GM21423 (cell line): ENCODE data around the gene AMIGO1.
A peak's percentile ranks its signal among the peaks of the same experiment; 100 is the strongest.

Source experiments
- ATAC-seq: cut with Tn5 transposase; IDR thresholded peaks from one replicate; pipeline ENCODE4 v1.9.1; 2021; ENCODE audit warnings: mild to moderate bottlenecking, moderate library complexity; ENCODE audit not compliant: unreplicated experiment

The AMIGO1 gene

GRCh38 chr1:109509176-109510134 lies at the start of gene AMIGO1:
AMIGO1 (minus strand) TSS chr1:109509727; CDS start chr1:109508912, 815 bp downstream.
- no peak for ATAC-seq

- ATAC-seq = no peak
Measured at GRCh38 chr1:109557520-109557919, 48.0 kb upstream of the AMIGO1 start.

- ATAC-seq = no peak
Measured at GRCh38 chr1:109556563-109556962, 47.0 kb upstream of the AMIGO1 start.

GRCh38 chr1:109548321-109549267 lies 39.1 kb upstream of the AMIGO1 start, which contains the start of gene GNAI3:
GNAI3 (plus strand) TSS chr1:109548615; CDS start chr1:109548721, 106 bp downstream.
- peak; percentile 95 for ATAC-seq

- no peak for ATAC-seq
Measured at GRCh38 chr1:109547463-109548320, 38.2 kb upstream of the AMIGO1 start.

- ATAC-seq = peak; percentile 31
Measured at GRCh38 chr1:109546311-109547109, 37.0 kb upstream of the AMIGO1 start.

GRCh38 chr1:109543988-109544735 lies 34.6 kb upstream of the AMIGO1 start:
- ATAC-seq = no peak

GRCh38 chr1:109543283-109543987 lies 33.9 kb upstream of the AMIGO1 start:
- ATAC-seq = no peak

- no peak for ATAC-seq
Measured at GRCh38 chr1:109542657-109543056, 33.1 kb upstream of the AMIGO1 start.

- no peak for ATAC-seq
Measured at GRCh38 chr1:109541102-109541501, 31.6 kb upstream of the AMIGO1 start.

GRCh38 chr1:109539676-109540075 lies 30.1 kb upstream of the AMIGO1 start, which contains the start of gene GPR61:
GPR61 (plus strand) TSS chr1:109539872; CDS start chr1:109543023, 3,151 bp downstream.
- no peak for ATAC-seq

GRCh38 chr1:109538827-109539555 lies 29.5 kb upstream of the AMIGO1 start:
- ATAC-seq = no peak

- ATAC-seq = no peak
Measured at GRCh38 chr1:109537450-109538178, 28.1 kb upstream of the AMIGO1 start.

GRCh38 chr1:109535971-109536491 lies 26.5 kb upstream of the AMIGO1 start:
- ATAC-seq = no peak

GRCh38 chr1:109535481-109535880 lies 26.0 kb upstream of the AMIGO1 start:
- no peak for ATAC-seq

- no peak for ATAC-seq
Measured at GRCh38 chr1:109534307-109534858, 24.9 kb upstream of the AMIGO1 start.
